CD8-positive, alpha-beta memory T cell (primary cell): ENCODE measurements around the gene EIF1B. TPM values are rescaled to one million over a fixed set of nuclear protein-coding genes. Genes with fewer than 3 reads are reported as not detected.

Source experiments
- CTCF ChIA-PET: fragments of 350-600 bp; sonication (Branson Sonifier 250); formaldehyde crosslinking; loops from one replicate; lab custom pipeline; 2021; ENCODE audit warnings: antibody characterized with exemption; lab: Charles Lee
- POLR2A ChIA-PET: fragments of 350-600 bp; sonication (Branson Sonifier 250); formaldehyde crosslinking; loops from one replicate; lab custom pipeline; 2021; ENCODE audit warnings: antibody characterized with exemption; lab: Charles Lee
- DNase-seq, 5 donors: peaks; one replicate each; pipeline versions ENCODE4 v3.0.0 to v3.0.0-alpha.2; 2020 to 2022; ENCODE audit warnings: mixed read lengths in 1 of 5
- H3K27ac ChIP-seq: one replicate; pipeline ENCODE4 v1.7.0; 2013; ENCODE audit warnings: low read depth, mild to moderate bottlenecking, low read length, moderate library complexity
- H3K27me3 ChIP-seq: 2 replicates; pipeline ENCODE4 v1.7.0; 2013; ENCODE audit warnings: low read length, mild to moderate bottlenecking; ENCODE audit not compliant: insufficient read depth, poor library complexity, severe bottlenecking
- H3K36me3 ChIP-seq: 2 replicates; pipeline ENCODE4 v1.7.0; 2013; ENCODE audit warnings: mild to moderate bottlenecking, low read length, moderate library complexity; ENCODE audit not compliant: insufficient read depth
- H3K4me1 ChIP-seq: 2 replicates; pipeline ENCODE4 v1.7.0; 2013; ENCODE audit warnings: mild to moderate bottlenecking, low read length, moderate library complexity; ENCODE audit not compliant: insufficient read depth
- H3K4me3 ChIP-seq: 2 replicates; pipeline ENCODE4 v1.7.0; 2013; ENCODE audit warnings: mild to moderate bottlenecking, low read length
- H3K9me3 ChIP-seq: 2 replicates; pipeline ENCODE4 v1.7.0; 2013; ENCODE audit warnings: mild to moderate bottlenecking, low read length
- H3K27ac Mint-ChIP-seq, 8 donors: one replicate each; pipeline ENCODE4 v1.8.0; 2020 to 2021; ENCODE audit warnings: mixed read lengths in 8 of 8, mild to moderate bottlenecking in 6 of 8, inconsistent platforms in 3 of 8, moderate library complexity in 3 of 8
- H3K27me3 Mint-ChIP-seq, 2 donors: one replicate each; pipeline ENCODE4 v1.8.0; 2020 to 2021; ENCODE audit warnings: mixed read lengths in 2 of 2, mild to moderate bottlenecking in 1 of 2, moderate library complexity in 1 of 2
- H3K36me3 Mint-ChIP-seq, 3 donors: one replicate each; pipeline ENCODE4 v1.8.0; 2020 to 2021; ENCODE audit warnings: mixed read lengths in 3 of 3, inconsistent platforms in 1 of 3, mild to moderate bottlenecking in 1 of 3
- H3K4me1 Mint-ChIP-seq, 3 donors: one replicate each; pipeline ENCODE4 v1.8.0; 2020 to 2021; ENCODE audit warnings: mixed read lengths in 3 of 3, inconsistent platforms in 1 of 3, mild to moderate bottlenecking in 1 of 3
- H3K4me3 Mint-ChIP-seq, 7 donors: one replicate each; pipeline ENCODE4 v1.8.0; 2020 to 2021; ENCODE audit warnings: mixed read lengths in 7 of 7, mild to moderate bottlenecking in 6 of 7, moderate library complexity in 4 of 7, inconsistent platforms in 2 of 7
- H3K9me3 Mint-ChIP-seq, 5 donors: one replicate each; pipeline ENCODE4 v1.8.0; 2020 to 2022; ENCODE audit warnings: mixed read lengths in 5 of 5, mild to moderate bottlenecking in 3 of 5, moderate library complexity in 2 of 5, inconsistent platforms in 1 of 5
- polyA plus RNA-seq: library from polyadenylated mRNA; unstranded; fragments of 300-500 nt; fragmentation: Illumina TruSeq; gene quantifications from one replicate; pipeline ENCODE4 v1.2.3, GENCODE V29; 2021
- total RNA-seq, 2 experiments: library from RNA; stranded (reverse); gene quantifications; one replicate each; pipeline ENCODE4 v1.2.3, GENCODE V29; 2021

The EIF1B gene
- total and polyA plus RNA-seq, 3 experiments from 2014 or later, result 57.1 to 81.4 (median 76.4) TPM

- Mint-ChIP-seq H3K27me3 (no peaks in the 10 kb centered on the region), H3K4me1 (peaks cover 35 to 46% (median 38%) of the 10 kb centered on the region in 3 donors), H3K36me3 (peaks cover 4 to 52% (median 4%) of the 10 kb centered on the region in 3 donors), H3K4me3 (peak overlapping the region; percentile 99 to 100 (median 100)), H3K9me3 (no peaks in the 10 kb centered on the region), H3K27ac (peak overlapping the region; percentile 97 to 100 (median 99))
- H3K4me1 ChIP-seq, result peaks cover 18% of the 10 kb centered on the region
- H3K27ac ChIP-seq, result peak overlapping the region; percentile 96
- no peaks in the 10 kb centered on the region for H3K27me3 ChIP-seq
- POLR2A ChIA-PET, result interaction anchor here (0.5 to 1.0 kb wide), 2 partner anchors 123 to 144 kb away, joined by 3 to 4 read pairs; no protein-coding TSS in a partner anchor
- CTCF ChIA-PET, result interaction anchor here (1.0 to 9.7 kb wide), 7 partner anchors 13 to 214 kb away, joined by 3 to 96 read pairs (median 6); partner anchors contain the start of gene ZNF621
- peak in 3 of 5 donors; percentile 6 to 38 (median 17) for DNase-seq
- peak overlapping the region; percentile 69 for H3K4me3 ChIP-seq
- H3K36me3 ChIP-seq, result peaks cover 24% of the 10 kb centered on the region
- H3K9me3 ChIP-seq, result no peaks in the 10 kb centered on the region
Observed at GRCh38 chr3:40309925-40310695, 603 bp downstream of the EIF1B start.

- Mint-ChIP-seq H3K9me3 (no peaks in the 10 kb centered on the region), H3K27ac (peak overlapping the region; percentile 97 to 100 (median 99)), H3K27me3 (no peaks in the 10 kb centered on the region), H3K4me3 (peak overlapping the region; percentile 99 to 100 (median 100)), H3K36me3 (peaks cover 4 to 54% (median 4%) of the 10 kb centered on the region in 3 donors), H3K4me1 (peaks cover 35 to 46% (median 38%) of the 10 kb centered on the region in 3 donors)
- peaks cover 24% of the 10 kb centered on the region for H3K36me3 ChIP-seq
- POLR2A ChIA-PET, result interaction anchor here (0.5 kb wide), 1 partner anchor 124 kb away, joined by 3 read pairs; no protein-coding TSS in a partner anchor
- CTCF ChIA-PET, result interaction anchor here (1.1 to 9.7 kb wide), 2 partner anchors 118 to 1571 kb away, joined by 3 to 96 read pairs; no protein-coding TSS in a partner anchor
- H3K4me1 ChIP-seq, result peaks cover 18% of the 10 kb centered on the region
- peak overlapping the region; percentile 69 for H3K4me3 ChIP-seq
- H3K9me3 ChIP-seq, result no peaks in the 10 kb centered on the region
- no peaks in the 10 kb centered on the region for H3K27me3 ChIP-seq
- no peak for DNase-seq
- H3K27ac ChIP-seq, result peak overlapping the region; percentile 96
Observed at GRCh38 chr3:40310705-40311104, 1.2 kb downstream of the EIF1B start.

GRCh38 chr3:40312661-40313226, 3.2 kb downstream of the EIF1B start:
- peaks cover 35 to 49% (median 38%) of the 10 kb centered on the region in 3 donors for H3K4me1 Mint-ChIP-seq
- CTCF ChIA-PET, result interaction anchor here (9.7 kb wide), 1 partner anchor 120 kb away, joined by 96 read pairs; no protein-coding TSS in a partner anchor

GRCh38 chr3:40313975-40314860, 4.7 kb downstream of the EIF1B start:
- POLR2A ChIA-PET, result no interaction called here

More at GRCh38 chr3:40312661-40313226, 3.2 kb downstream of the EIF1B start:
- Histone ChIP-seq H3K9me3 (no peaks in the 10 kb centered on the region), H3K27me3 (no peaks in the 10 kb centered on the region), H3K4me1 (peaks cover 18% of the 10 kb centered on the region), H3K4me3 (no peak overlapping the region), H3K36me3 (peaks cover 24% of the 10 kb centered on the region), H3K27ac (no peak overlapping the region)
- Mint-ChIP-seq H3K27me3 (no peaks in the 10 kb centered on the region), H3K36me3 (peaks cover 4 to 58% (median 4%) of the 10 kb centered on the region in 3 donors), H3K9me3 (no peaks in the 10 kb centered on the region), H3K27ac (peak overlapping the region in 6 of 8 donors; percentile 14 to 66 (median 46)), H3K4me3 (no peak overlapping the region)
- POLR2A ChIA-PET, result no interaction called here
- DNase-seq, result no peak

GRCh38 chr3:40317061-40317855, 7.8 kb downstream of the EIF1B start:
- Mint-ChIP-seq H3K4me1 (peaks cover 6 to 16% (median 7%) of the 10 kb centered on the region in 3 donors), H3K36me3 (peaks cover 0 to 31% (median 4%) of the 10 kb centered on the region in 3 donors), H3K4me3 (no peak overlapping the region), H3K27ac (peak overlapping the region in 1 of 8 donors; percentile 24), H3K9me3 (no peaks in the 10 kb centered on the region), H3K27me3 (peaks cover 0 to 1% of the 10 kb centered on the region in 2 donors)
- H3K36me3 ChIP-seq, result peaks cover 21% of the 10 kb centered on the region
- ChIA-PET CTCF (interaction anchor here (0.8 to 9.7 kb wide), 12 partner anchors 9 to 873 kb away, joined by 3 to 96 read pairs (median 4); no protein-coding TSS in a partner anchor), POLR2A (no interaction called here)
- DNase-seq, result peak; percentile 16 to 60 (median 50)
- H3K27me3 ChIP-seq, result no peaks in the 10 kb centered on the region
- H3K4me1 ChIP-seq, result no peaks in the 10 kb centered on the region
- no peak overlapping the region for H3K27ac ChIP-seq
- H3K4me3 ChIP-seq, result no peak overlapping the region
- no peaks in the 10 kb centered on the region for H3K9me3 ChIP-seq

More at GRCh38 chr3:40313975-40314860, 4.7 kb downstream of the EIF1B start:
- no peaks in the 10 kb centered on the region for H3K9me3 Mint-ChIP-seq
- CTCF ChIA-PET, result interaction anchor here (9.7 kb wide), 1 partner anchor 122 kb away, joined by 96 read pairs; no protein-coding TSS in a partner anchor
- Histone ChIP-seq H3K9me3 (no peaks in the 10 kb centered on the region), H3K4me3 (no peak overlapping the region), H3K4me1 (peaks cover 9% of the 10 kb centered on the region), H3K36me3 (peaks cover 24% of the 10 kb centered on the region), H3K27ac (no peak overlapping the region), H3K27me3 (no peaks in the 10 kb centered on the region)
- peak overlapping the region in 7 of 8 donors; percentile 20 to 80 (median 64) for H3K27ac Mint-ChIP-seq
- DNase-seq, result no peak
- H3K4me1 Mint-ChIP-seq, result peaks cover 28 to 37% (median 28%) of the 10 kb centered on the region in 3 donors
- no peaks in the 10 kb centered on the region for H3K27me3 Mint-ChIP-seq
- peaks cover 4 to 58% (median 4%) of the 10 kb centered on the region in 3 donors for H3K36me3 Mint-ChIP-seq
- peak overlapping the region in 2 of 7 donors; percentile 22 to 51 for H3K4me3 Mint-ChIP-seq

GRCh38 chr3:40321818-40322217, 12.3 kb downstream of the EIF1B start:
- Histone ChIP-seq H3K27me3 (no peaks in the 10 kb centered on the region), H3K36me3 (no peaks in the 10 kb centered on the region), H3K27ac (no peak overlapping the region), H3K9me3 (no peaks in the 10 kb centered on the region), H3K4me1 (no peaks in the 10 kb centered on the region), H3K4me3 (no peak overlapping the region)
- Mint-ChIP-seq H3K27ac (no peak overlapping the region), H3K4me3 (no peak overlapping the region), H3K4me1 (peaks cover 0 to 2% (median 0%) of the 10 kb centered on the region in 3 donors), H3K27me3 (peaks cover 0 to 6% of the 10 kb centered on the region in 2 donors), H3K9me3 (no peaks in the 10 kb centered on the region), H3K36me3 (peaks cover 0 to 2% (median 0%) of the 10 kb centered on the region in 3 donors)
- ChIA-PET CTCF (interaction anchor here (1.9 kb wide), 1 partner anchor 130 kb away, joined by 7 read pairs; no protein-coding TSS in a partner anchor), POLR2A (no interaction called here)
- DNase-seq, result no peak
